Ovary (tissue), 3 donors: ENCODE results near the gene FGGY.

Source experiments
- POLR2A ChIP-seq: fragments of 450-650 bp; IDR thresholded peaks from one replicate; pipeline ENCODE4 v1.6.1; 2017; ENCODE audit warnings: antibody characterized with exemption, mild to moderate bottlenecking, moderate library complexity
- TF ChIP-seq, protein P1 (sequence below), 3 donors: fragments of 450-650 bp in 2 of 3; fragments of 200-600 bp in 1 of 3; IDR thresholded peaks; one replicate each; pipeline versions ENCODE4 v1.5.1 to v1.8.0; 2016 to 2022; ENCODE audit warnings: antibody characterized with exemption in 3 of 3, mild to moderate bottlenecking in 1 of 3
- donor health status: DM: no; HTN: no; CAD: no.

DNA sequence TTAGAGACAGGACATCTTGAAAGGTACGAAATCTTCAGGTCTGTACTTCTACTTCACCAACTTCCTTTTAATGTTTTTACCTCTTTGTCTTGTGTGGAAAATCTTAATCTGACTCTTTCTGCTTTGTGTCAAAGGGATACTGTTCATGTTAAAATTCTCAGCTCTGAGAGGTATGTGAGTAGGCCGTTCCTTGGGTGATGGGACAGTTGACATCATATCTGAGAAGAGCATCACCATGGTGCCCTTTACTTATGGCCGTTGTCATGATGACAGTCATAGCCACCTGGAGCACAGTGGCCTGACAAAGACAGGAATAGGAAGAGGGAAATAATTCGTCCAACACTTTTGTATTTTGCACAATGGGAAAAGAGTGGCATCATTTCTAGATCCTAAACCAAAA is 145.6 kb downstream of the FGGY start:
- TF ChIP-seq, protein P1, sequence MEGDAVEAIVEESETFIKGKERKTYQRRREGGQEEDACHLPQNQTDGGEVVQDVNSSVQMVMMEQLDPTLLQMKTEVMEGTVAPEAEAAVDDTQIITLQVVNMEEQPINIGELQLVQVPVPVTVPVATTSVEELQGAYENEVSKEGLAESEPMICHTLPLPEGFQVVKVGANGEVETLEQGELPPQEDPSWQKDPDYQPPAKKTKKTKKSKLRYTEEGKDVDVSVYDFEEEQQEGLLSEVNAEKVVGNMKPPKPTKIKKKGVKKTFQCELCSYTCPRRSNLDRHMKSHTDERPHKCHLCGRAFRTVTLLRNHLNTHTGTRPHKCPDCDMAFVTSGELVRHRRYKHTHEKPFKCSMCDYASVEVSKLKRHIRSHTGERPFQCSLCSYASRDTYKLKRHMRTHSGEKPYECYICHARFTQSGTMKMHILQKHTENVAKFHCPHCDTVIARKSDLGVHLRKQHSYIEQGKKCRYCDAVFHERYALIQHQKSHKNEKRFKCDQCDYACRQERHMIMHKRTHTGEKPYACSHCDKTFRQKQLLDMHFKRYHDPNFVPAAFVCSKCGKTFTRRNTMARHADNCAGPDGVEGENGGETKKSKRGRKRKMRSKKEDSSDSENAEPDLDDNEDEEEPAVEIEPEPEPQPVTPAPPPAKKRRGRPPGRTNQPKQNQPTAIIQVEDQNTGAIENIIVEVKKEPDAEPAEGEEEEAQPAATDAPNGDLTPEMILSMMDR (IDR thresholded peaks at IDR 0.05) = no peak
- no peak for TF ChIP-seq POLR2A
